ENCODE measurements around the gene RPL13A. TPM values are rescaled to one million over a fixed set of nuclear protein-coding genes. Genes with fewer than 3 reads are reported as not detected.

RPL13A gene
- total and polyA plus RNA-seq, 2 of the 13 experiments (the other 11 are each of a cell fraction or from before 2014, with no cell fraction given) = 2,601 to 3,407 TPM

GRCh38 chr19:49475995-49476880 is 11.2 kb upstream of the RPL13A start (continued):
- no peak for TF ChIP-seq ZBTB40 (IDR thresholded peaks at IDR 0.05)
- TF ChIP-seq ZBTB40 (CRISPR knock-in tag; IDR thresholded peaks at IDR 0.05) = no peak
- 0 out of 2 replicates have a peak, but pooled peaks have one; percentile 11 for TF ChIP-seq GABPB1 (CRISPR knock-in tag; IDR thresholded peaks at IDR 0.05)
- TF ChIP-seq, protein P1, sequence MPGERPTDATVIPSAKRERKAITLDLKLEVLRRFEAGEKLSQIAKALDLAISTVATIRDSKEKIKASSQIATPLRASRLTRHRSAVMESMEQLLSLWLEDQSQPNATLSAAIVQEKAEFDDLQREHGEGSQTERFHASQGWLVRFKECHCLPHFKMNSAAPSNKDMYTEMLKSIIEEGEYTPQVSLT (CRISPR knock-in tag; IDR thresholded peaks at IDR 0.05; ENCODE audit: borderline replicate concordance, low read depth) = no peak
- no peak for TF ChIP-seq HNF4G (IDR thresholded peaks at IDR 0.05; ENCODE audit: borderline replicate concordance, low read depth, low read length)
- TF ChIP-seq HNF4G (CRISPR knock-in tag; IDR thresholded peaks at IDR 0.05; ENCODE audit: borderline replicate concordance, low read depth) = no peak
- TF ChIP-seq, protein P2, sequence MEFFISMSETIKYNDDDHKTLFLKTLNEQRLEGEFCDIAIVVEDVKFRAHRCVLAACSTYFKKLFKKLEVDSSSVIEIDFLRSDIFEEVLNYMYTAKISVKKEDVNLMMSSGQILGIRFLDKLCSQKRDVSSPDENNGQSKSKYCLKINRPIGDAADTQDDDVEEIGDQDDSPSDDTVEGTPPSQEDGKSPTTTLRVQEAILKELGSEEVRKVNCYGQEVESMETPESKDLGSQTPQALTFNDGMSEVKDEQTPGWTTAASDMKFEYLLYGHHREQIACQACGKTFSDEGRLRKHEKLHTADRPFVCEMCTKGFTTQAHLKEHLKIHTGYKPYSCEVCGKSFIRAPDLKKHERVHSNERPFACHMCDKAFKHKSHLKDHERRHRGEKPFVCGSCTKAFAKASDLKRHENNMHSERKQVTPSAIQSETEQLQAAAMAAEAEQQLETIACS (CRISPR knock-in tag; IDR thresholded peaks at IDR 0.05) = no peak
- TF ChIP-seq RNF2 (conservative IDR thresholded peaks at IDR 0.05; ENCODE audit: low read depth) = no peak
- TF ChIP-seq, protein P3, sequence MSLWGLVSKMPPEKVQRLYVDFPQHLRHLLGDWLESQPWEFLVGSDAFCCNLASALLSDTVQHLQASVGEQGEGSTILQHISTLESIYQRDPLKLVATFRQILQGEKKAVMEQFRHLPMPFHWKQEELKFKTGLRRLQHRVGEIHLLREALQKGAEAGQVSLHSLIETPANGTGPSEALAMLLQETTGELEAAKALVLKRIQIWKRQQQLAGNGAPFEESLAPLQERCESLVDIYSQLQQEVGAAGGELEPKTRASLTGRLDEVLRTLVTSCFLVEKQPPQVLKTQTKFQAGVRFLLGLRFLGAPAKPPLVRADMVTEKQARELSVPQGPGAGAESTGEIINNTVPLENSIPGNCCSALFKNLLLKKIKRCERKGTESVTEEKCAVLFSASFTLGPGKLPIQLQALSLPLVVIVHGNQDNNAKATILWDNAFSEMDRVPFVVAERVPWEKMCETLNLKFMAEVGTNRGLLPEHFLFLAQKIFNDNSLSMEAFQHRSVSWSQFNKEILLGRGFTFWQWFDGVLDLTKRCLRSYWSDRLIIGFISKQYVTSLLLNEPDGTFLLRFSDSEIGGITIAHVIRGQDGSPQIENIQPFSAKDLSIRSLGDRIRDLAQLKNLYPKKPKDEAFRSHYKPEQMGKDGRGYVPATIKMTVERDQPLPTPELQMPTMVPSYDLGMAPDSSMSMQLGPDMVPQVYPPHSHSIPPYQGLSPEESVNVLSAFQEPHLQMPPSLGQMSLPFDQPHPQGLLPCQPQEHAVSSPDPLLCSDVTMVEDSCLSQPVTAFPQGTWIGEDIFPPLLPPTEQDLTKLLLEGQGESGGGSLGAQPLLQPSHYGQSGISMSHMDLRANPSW (CRISPR knock-in tag; IDR thresholded peaks at IDR 0.05; ENCODE audit: borderline replicate concordance) = no peak
- no peak for TF ChIP-seq ZNF740 (CRISPR knock-in tag; IDR thresholded peaks at IDR 0.05)
- TF ChIP-seq MTA1 (CRISPR knock-in tag; IDR thresholded peaks at IDR 0.05; ENCODE audit: borderline replicate concordance) = 0 out of 2 replicates have a peak, but pooled peaks have one; percentile 15
- TF ChIP-seq ZNF264 (CRISPR knock-in tag; IDR thresholded peaks at IDR 0.05) = no peak
- TF ChIP-seq SOX6 (IDR thresholded peaks at IDR 0.05) = no peak
- no peak for TF ChIP-seq SOX6 (CRISPR knock-in tag; IDR thresholded peaks at IDR 0.05)
- no peak for TF ChIP-seq EZH2 (conservative IDR thresholded peaks at IDR 0.05; ENCODE audit: low read depth, low read length)

All from HepG2 (cell line).